ENCODE data around the gene SND1.

DNA sequence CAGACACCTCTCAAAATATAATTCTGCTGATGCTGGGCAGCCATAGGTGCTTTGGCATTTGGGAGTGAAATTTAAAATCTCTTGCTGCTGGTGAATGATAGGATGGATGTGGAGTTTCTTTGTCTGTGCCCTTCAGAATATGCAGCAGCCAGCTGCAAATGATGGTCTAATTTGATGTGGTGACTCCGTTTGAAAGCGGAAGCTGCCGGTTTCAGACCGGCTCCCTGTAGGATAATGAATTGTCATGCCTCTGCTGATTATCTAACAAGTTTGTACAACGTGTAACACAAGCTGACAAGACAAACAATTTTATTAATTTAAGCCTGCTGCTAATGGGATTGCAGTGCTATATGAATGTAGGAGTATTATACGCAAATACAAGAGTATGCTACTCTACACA, 103.5 kb downstream of the SND1 start:
- TF ChIP-seq EZH2phosphoT487 (IDR thresholded peaks at IDR 0.05; ENCODE audit: low read length) (no peak), EZH2 (optimal IDR thresholded peaks at IDR 0.05; ENCODE audit: low read depth, low read length) (no peak)
- TF ChIP-seq, protein P1, sequence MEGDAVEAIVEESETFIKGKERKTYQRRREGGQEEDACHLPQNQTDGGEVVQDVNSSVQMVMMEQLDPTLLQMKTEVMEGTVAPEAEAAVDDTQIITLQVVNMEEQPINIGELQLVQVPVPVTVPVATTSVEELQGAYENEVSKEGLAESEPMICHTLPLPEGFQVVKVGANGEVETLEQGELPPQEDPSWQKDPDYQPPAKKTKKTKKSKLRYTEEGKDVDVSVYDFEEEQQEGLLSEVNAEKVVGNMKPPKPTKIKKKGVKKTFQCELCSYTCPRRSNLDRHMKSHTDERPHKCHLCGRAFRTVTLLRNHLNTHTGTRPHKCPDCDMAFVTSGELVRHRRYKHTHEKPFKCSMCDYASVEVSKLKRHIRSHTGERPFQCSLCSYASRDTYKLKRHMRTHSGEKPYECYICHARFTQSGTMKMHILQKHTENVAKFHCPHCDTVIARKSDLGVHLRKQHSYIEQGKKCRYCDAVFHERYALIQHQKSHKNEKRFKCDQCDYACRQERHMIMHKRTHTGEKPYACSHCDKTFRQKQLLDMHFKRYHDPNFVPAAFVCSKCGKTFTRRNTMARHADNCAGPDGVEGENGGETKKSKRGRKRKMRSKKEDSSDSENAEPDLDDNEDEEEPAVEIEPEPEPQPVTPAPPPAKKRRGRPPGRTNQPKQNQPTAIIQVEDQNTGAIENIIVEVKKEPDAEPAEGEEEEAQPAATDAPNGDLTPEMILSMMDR (IDR thresholded peaks at IDR 0.05; ENCODE audit: low read length): no peak

Measured in MM.1S (cell line).